Activated CD8-positive, alpha-beta T cell treated with anti-CD3 and anti-CD28 coated beads, Interleukin-2, amount 10 ng/mL, durations not matched to agents 7 days and 5 days (primary cell): ENCODE data around the gene MAP7D1. TPM values are rescaled to one million over a fixed set of nuclear protein-coding genes. Genes with fewer than 3 reads are reported as not detected.
A peak's percentile ranks its signal among the peaks of the same experiment; 100 is the strongest.

Source experiments
- ATAC-seq: fragments of 150-1000 bp; cut with Tn5 transposase; one replicate; pipeline ENCODE4 v1.10.0; 2021; ENCODE audit warnings: moderate library complexity
- CTCF ChIA-PET: fragments of 350-600 bp; sonication (Branson Sonifier 250); formaldehyde crosslinking; loops from one replicate; lab custom pipeline; 2021; ENCODE audit warnings: antibody characterized with exemption; lab: Charles Lee
- POLR2A ChIA-PET: fragments of 350-600 bp; sonication (Branson Sonifier 250); formaldehyde crosslinking; loops from one replicate; lab custom pipeline; 2021; ENCODE audit warnings: antibody characterized with exemption; lab: Charles Lee
- DNase-seq: peaks from one replicate; pipeline ENCODE4 v3.0.0-alpha.2; 2020
- H3K27ac Mint-ChIP-seq: one replicate; pipeline ENCODE4 v1.8.0; 2021; ENCODE audit warnings: mild to moderate bottlenecking, mixed read lengths
- H3K27me3 Mint-ChIP-seq: one replicate; pipeline ENCODE4 v1.8.0; 2021; ENCODE audit warnings: low read depth, mixed read lengths
- H3K36me3 Mint-ChIP-seq: one replicate; pipeline ENCODE4 v1.8.0; 2021; ENCODE audit warnings: low read depth, mixed read lengths
- H3K4me1 Mint-ChIP-seq: one replicate; pipeline ENCODE4 v1.8.0; 2021; ENCODE audit warnings: low read depth, mixed read lengths
- H3K4me3 Mint-ChIP-seq: one replicate; pipeline ENCODE4 v1.8.0; 2021; ENCODE audit warnings: mild to moderate bottlenecking, mixed read lengths
- H3K9me3 Mint-ChIP-seq: one replicate; pipeline ENCODE4 v1.8.0; 2022; ENCODE audit warnings: mixed read lengths; ENCODE audit not compliant: insufficient read depth
- total RNA-seq, 2 experiments: library from RNA; stranded (reverse); gene quantifications; one replicate each; pipeline ENCODE4 v1.2.3, GENCODE V29; 2021

MAP7D1 gene
- total RNA-seq, 2 experiments from 2014 or later, result 235 to 245 TPM

GRCh38 chr1:36116901-36117300, 39.1 kb upstream of the MAP7D1 start:
- Mint-ChIP-seq H3K36me3 (no peaks in the 10 kb centered on the region), H3K27ac (no peak overlapping the region), H3K9me3 (no peaks in the 10 kb centered on the region), H3K4me1 (peaks cover 4% of the 10 kb centered on the region), H3K4me3 (no peak overlapping the region), H3K27me3 (peaks cover 4% of the 10 kb centered on the region)
- ChIA-PET POLR2A (no interaction called here), CTCF (interaction anchor here (1.0 to 3.6 kb wide), 7 partner anchors 16 to 183 kb away, joined by 3 to 39 read pairs (median 4); partner anchors contain the start of gene TRAPPC3)
- no peak for DNase-seq
- no peak for ATAC-seq

GRCh38 chr1:36118447-36119204, 37.3 kb upstream of the MAP7D1 start:
- Mint-ChIP-seq H3K9me3 (no peaks in the 10 kb centered on the region), H3K27ac (no peak overlapping the region), H3K36me3 (no peaks in the 10 kb centered on the region), H3K4me3 (no peak overlapping the region), H3K27me3 (peaks cover 20% of the 10 kb centered on the region), H3K4me1 (peaks cover 8% of the 10 kb centered on the region)
- DNase-seq, result no peak
- ChIA-PET POLR2A (interaction anchor here (0.6 to 1.1 kb wide), 4 partner anchors 11 to 204 kb away, joined by 3 to 5 read pairs (median 3); no protein-coding TSS in a partner anchor), CTCF (interaction anchor here (0.6 to 3.6 kb wide), 7 partner anchors 16 to 235 kb away, joined by 3 to 39 read pairs (median 4); partner anchors contain the start of gene AGO1)
- no peak for ATAC-seq

GRCh38 chr1:36119456-36119855, 36.5 kb upstream of the MAP7D1 start:
- Mint-ChIP-seq H3K4me1 (peaks cover 11% of the 10 kb centered on the region), H3K9me3 (no peaks in the 10 kb centered on the region), H3K36me3 (no peaks in the 10 kb centered on the region), H3K27ac (no peak overlapping the region), H3K4me3 (no peak overlapping the region), H3K27me3 (peaks cover 27% of the 10 kb centered on the region)
- ChIA-PET POLR2A (interaction anchor here (1.1 kb wide), 1 partner anchor 15 kb away, joined by 5 read pairs; no protein-coding TSS in a partner anchor), CTCF (interaction anchor here (1.1 to 3.6 kb wide), 4 partner anchors 15 to 236 kb away, joined by 3 to 39 read pairs (median 4); partner anchors contain the start of gene AGO1)
- ATAC-seq, result no peak
- no peak for DNase-seq

- CTCF ChIA-PET, result no interaction called here
- no peak for DNase-seq
- H3K9me3 Mint-ChIP-seq, result no peaks in the 10 kb centered on the region
- no peak overlapping the region for H3K4me3 Mint-ChIP-seq
- H3K27me3 Mint-ChIP-seq, result peaks cover 41% of the 10 kb centered on the region
- peaks cover 20% of the 10 kb centered on the region for H3K4me1 Mint-ChIP-seq
- no peak overlapping the region for H3K27ac Mint-ChIP-seq
- no peaks in the 10 kb centered on the region for H3K36me3 Mint-ChIP-seq
- no peak for ATAC-seq
- POLR2A ChIA-PET, result no interaction called here
These were observed 33.6 kb upstream of the MAP7D1 start for GRCh38 chr1:36122062-36123030.

- ATAC-seq (peak; percentile 40), DNase-seq (peak; percentile 31)
- H3K9me3 Mint-ChIP-seq, result no peaks in the 10 kb centered on the region
- H3K36me3 Mint-ChIP-seq, result no peaks in the 10 kb centered on the region
- H3K4me3 Mint-ChIP-seq, result no peak overlapping the region
- ChIA-PET CTCF (no interaction called here), POLR2A (no interaction called here)
- peak overlapping the region; percentile 47 for H3K27ac Mint-ChIP-seq
- peaks cover 41% of the 10 kb centered on the region for H3K27me3 Mint-ChIP-seq
- peaks cover 20% of the 10 kb centered on the region for H3K4me1 Mint-ChIP-seq
These were observed 32.6 kb upstream of the MAP7D1 start for GRCh38 chr1:36123356-36123755.

GRCh38 chr1:36124404-36125128, 31.4 kb upstream of the MAP7D1 start:
- Mint-ChIP-seq H3K27ac (no peak overlapping the region), H3K4me1 (peaks cover 20% of the 10 kb centered on the region), H3K4me3 (peak overlapping the region; percentile 50), H3K9me3 (no peaks in the 10 kb centered on the region), H3K27me3 (peaks cover 41% of the 10 kb centered on the region), H3K36me3 (no peaks in the 10 kb centered on the region)
- POLR2A ChIA-PET, result interaction anchor here (1.0 kb wide), 1 partner anchor 20 kb away, joined by 5 read pairs; no protein-coding TSS in a partner anchor
- DNase-seq (no peak), ATAC-seq (peak; percentile 17)
- CTCF ChIA-PET, result no interaction called here

- no peak within 1 kb of the TSS for H3K27ac Mint-ChIP-seq
These were observed 30.6 kb upstream of the MAP7D1 start, which contains the start of gene COL8A2 for GRCh38 chr1:36125129-36125991. TSS of gene COL8A2 (minus strand) at chr1:36125222. CDS start at chr1:36100242, 24,980 bp downstream.

GRCh38 chr1:36126005-36126716, 29.8 kb upstream of the MAP7D1 start:
- DNase-seq (no peak), ATAC-seq (no peak)
- no peak overlapping the region for H3K27ac Mint-ChIP-seq
- POLR2A ChIA-PET, result no interaction called here
- H3K9me3 Mint-ChIP-seq, result no peaks in the 10 kb centered on the region
- H3K27me3 Mint-ChIP-seq, result peaks cover 39% of the 10 kb centered on the region
- H3K36me3 Mint-ChIP-seq, result no peaks in the 10 kb centered on the region
- CTCF ChIA-PET, result no interaction called here
- H3K4me1 Mint-ChIP-seq, result peaks cover 20% of the 10 kb centered on the region
- H3K4me3 Mint-ChIP-seq, result no peak overlapping the region

More at GRCh38 chr1:36125129-36125991, 30.6 kb upstream of the MAP7D1 start, which contains the start of gene COL8A2:
- Mint-ChIP-seq H3K9me3 (no peaks in the 10 kb centered on the region), H3K4me3 (peak within 1 kb of the TSS; percentile 50), H3K4me1 (peaks cover 20% of the 10 kb centered on the region), H3K36me3 (no peaks in the 10 kb centered on the region), H3K27me3 (peaks cover 39% of the 10 kb centered on the region)
- ChIA-PET CTCF (no interaction called here), POLR2A (no interaction called here)
- ATAC-seq (peak; percentile 75), DNase-seq (no peak)

GRCh38 chr1:36126797-36127500, 29.0 kb upstream of the MAP7D1 start:
- Mint-ChIP-seq H3K9me3 (no peaks in the 10 kb centered on the region), H3K36me3 (no peaks in the 10 kb centered on the region), H3K4me1 (peaks cover 20% of the 10 kb centered on the region), H3K27ac (no peak overlapping the region), H3K4me3 (no peak overlapping the region), H3K27me3 (peaks cover 37% of the 10 kb centered on the region)
- DNase-seq (no peak), ATAC-seq (no peak)
- ChIA-PET CTCF (interaction anchor here (0.8 to 2.3 kb wide), 2 partner anchors 11 to 158 kb away, joined by 3 to 8 read pairs; no protein-coding TSS in a partner anchor), POLR2A (no interaction called here)
